ENCODE measurements around the gene SCAANT1. TPM values are rescaled to one million over a fixed set of nuclear protein-coding genes. Genes with fewer than 3 reads are reported as not detected.

Gene SCAANT1
- total and polyA plus RNA-seq, 2 of the 8 experiments (the other 6 are each of a cell fraction or from before 2014, with no cell fraction given) = not detected

- Histone ChIP-seq H2BK12ac (ENCODE audit: low read depth, low read length) (no peak overlapping the region), H3K36me3 (ENCODE audit: control insufficient read depth in 2 of 4, insufficient read depth in 4 of 4, low read length in 3 of 4) (no peaks in the 10 kb centered on the region), H4K20me1 (replicated peaks in 1 of 2; ENCODE audit: control insufficient read depth in 1 of 2, insufficient read depth in 2 of 2, low read length in 2 of 2) (peaks cover 0 to 1% of the 10 kb centered on the region in 2 experiments), H3K79me2 (ENCODE audit: control insufficient read depth in 1 of 2, insufficient read depth in 2 of 2, low read length in 2 of 2) (0 out of 4 replicates have a peak, but pooled peaks cover 0 to 2% of the 10 kb centered on the region in 2 experiments), H2BK120ac (replicated peaks; ENCODE audit: low read depth, low read length) (no peak overlapping the region), H3K56ac (replicated peaks; ENCODE audit: insufficient read length, low read depth, low read length) (no peak overlapping the region), H3K23me2 (ENCODE audit: low read depth, low read length) (peaks cover 6% of the 10 kb centered on the region), H4K91ac (replicated peaks; ENCODE audit: insufficient read length, low read length) (no peak overlapping the region), H3K4me1 (replicated peaks in 1 of 4; ENCODE audit: control insufficient read depth in 3 of 4, insufficient read depth in 4 of 4, low read length in 3 of 4) (peaks cover 0 to 2% (median 0%) of the 10 kb centered on the region in 4 experiments; a peak in 3 of 7 replicates), H3K27me3 (replicated peaks in 1 of 4; ENCODE audit: control insufficient read depth in 3 of 4, extremely low read depth in 1 of 4, insufficient read depth in 3 of 4, low read length in 3 of 4) (no peaks in the 10 kb centered on the region), H3K79me1 (ENCODE audit: low read depth, low read length) (0 out of 2 replicates have a peak, but pooled peaks cover 2% of the 10 kb centered on the region), H2AK5ac (ENCODE audit: low read depth, low read length) (no peak overlapping the region), H3K4me2 (ENCODE audit: insufficient read depth in 1 of 2, low read depth in 2 of 2, low read length in 2 of 2) (peak overlapping the region; percentile 80 to 100), H3K9me3 (ENCODE audit: insufficient read depth in 2 of 2, low read depth in 1 of 2, low read length in 1 of 2) (no peaks in the 10 kb centered on the region), H3K4me3 (ENCODE audit: extremely low read depth in 1 of 4, insufficient read depth in 2 of 4, low read depth in 3 of 4, low read length in 4 of 4) (peak overlapping the region; percentile 72 to 79 (median 76)), H2BK15ac (ENCODE audit: low read length) (no peak overlapping the region), H3K27ac (ENCODE audit: low read depth, low read length) (no peak overlapping the region), H3K18ac (ENCODE audit: extremely low read depth, low read length) (peak overlapping the region; percentile 72), H3K9ac (replicated peaks in 1 of 4; ENCODE audit: extremely low read depth in 1 of 4, low read depth in 3 of 4, low read length in 3 of 4) (peak overlapping the region; percentile 40 to 90 (median 60); a peak in 6 of 7 replicates), H4K5ac (ENCODE audit: insufficient read length, low read depth, low read length) (no peak overlapping the region), H3K14ac (ENCODE audit: insufficient read length) (no peak overlapping the region), H3K23ac (ENCODE audit: insufficient read length) (no peak overlapping the region), H2AFZ (ENCODE audit: low read length) (0 out of 2 replicates have a peak overlapping the region, but pooled peaks have one; percentile 65), H2BK20ac (ENCODE audit: low read length) (no peak overlapping the region), H2BK5ac (ENCODE audit: low read depth, low read length) (no peak overlapping the region), H3K4ac (replicated peaks; ENCODE audit: insufficient read length, low read depth, low read length) (no peak overlapping the region), H4K8ac (ENCODE audit: extremely low read depth, insufficient read depth, low read length) (peak overlapping the region; percentile 16; the same call in 1 of the 2 replicates)
- FAIRE-seq (no peak), DNase-seq (ENCODE audit: low read depth in 1 of 2, low spot score in 2 of 2) (peak in 1 of 2 experiments; percentile 79)
- ChIA-PET POLR2A (ENCODE audit: partially characterized antibody) (interaction anchor here (1.0 to 1.8 kb wide), 7 partner anchors 10 to 61 kb away, joined by 3 to 5 read pairs (median 3); no protein-coding TSS in a partner anchor), CTCF (ENCODE audit: partially characterized antibody) (no interaction called here)
- WGBS, 2 experiments (ENCODE audit: extremely low coverage in 1 of 2, insufficient coverage in 1 of 2, insufficient read length in 1 of 2, insufficient replicate concordance in 2 of 2, low coverage in 1 of 2, low lambda C conversion rate in 2 of 2, missing lambda C conversion rate in 1 of 2) = 1% methylated on average over 38 of the region's 46 CpGs; no CpG with 5 or more reads in 1 of the 2 experiments
- TF ChIP-seq TAF1 (IDR thresholded peaks at IDR 0.05; ENCODE audit: low read depth, low read length) (0 out of 2 replicates have a peak, but pooled peaks have one; percentile 7), POLR2AphosphoS5 (IDR thresholded peaks at IDR 0.05; ENCODE audit: low read depth, low read length) (0 out of 2 replicates have a peak, but pooled peaks have one; percentile 24), USF2 (IDR thresholded peaks at IDR 0.05; ENCODE audit: low read length) (no peak), KDM4A (IDR thresholded peaks at IDR 0.05; ENCODE audit: low read depth, low read length, severe bottlenecking) (peak; percentile 40), ASH2L (IDR thresholded peaks at IDR 0.05; ENCODE audit: low read length) (peak; percentile 48)
Observed at GRCh38 chr3:63912768-63913588, 795 bp upstream of the SCAANT1 start.
